Measurements from ENCODE around the gene TBL1XR1. TPM values are rescaled to one million over a fixed set of nuclear protein-coding genes. Genes with fewer than 3 reads are reported as not detected.

Gene TBL1XR1
- total RNA-seq, 1 experiment from 2014 or later = 180 TPM

DNA sequence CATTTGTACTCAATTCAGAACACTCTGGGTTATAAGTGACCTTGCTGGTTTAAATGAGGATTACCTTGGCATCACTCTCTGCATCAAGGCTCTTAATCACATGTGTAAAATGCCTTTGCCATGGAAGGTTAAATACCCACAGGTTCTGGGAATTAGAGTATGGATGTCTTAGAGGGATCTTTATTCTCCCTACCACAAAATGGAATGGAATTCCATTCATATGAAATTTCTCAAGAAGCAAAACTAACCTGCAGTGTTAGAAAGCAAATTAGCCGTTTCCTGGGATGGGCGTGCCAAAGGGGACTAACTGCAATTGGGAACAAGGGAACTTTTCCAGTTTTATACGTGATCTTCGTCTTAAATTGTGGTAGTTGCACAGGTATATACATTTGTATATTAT, 39.8 kb downstream of the TBL1XR1 start (continued):
- TF ChIP-seq RAD21 (IDR thresholded peaks at IDR 0.05; ENCODE audit: low read depth) (no peak), SIN3A (IDR thresholded peaks at IDR 0.05; ENCODE audit: low read depth) (no peak), JUND (IDR thresholded peaks at IDR 0.05) (no peak), TCF7L2 (IDR thresholded peaks at IDR 0.05; ENCODE audit: borderline replicate concordance, extremely low read depth, insufficient read depth, insufficient read length) (no peak), ELF1 (IDR thresholded peaks at IDR 0.05; ENCODE audit: borderline replicate concordance, low read depth) (no peak), ATF3 (IDR thresholded peaks at IDR 0.05) (no peak)

- H3K4me3 ChIP-seq (replicated peaks in 1 of 2; ENCODE audit: low read depth in 1 of 2, low read length in 2 of 2) = no peak overlapping the region
- H3K4me2 ChIP-seq (ENCODE audit: low read length) = no peak overlapping the region
- no peak for TF ChIP-seq SP1 (IDR thresholded peaks at IDR 0.05; ENCODE audit: low read depth)
- no peak for TF ChIP-seq EZH2 (IDR thresholded peaks at IDR 0.05)
- TF ChIP-seq SIN3A (IDR thresholded peaks at IDR 0.05; ENCODE audit: low read depth) = no peak
- no peak for TF ChIP-seq TCF7L2 (IDR thresholded peaks at IDR 0.05; ENCODE audit: borderline replicate concordance, extremely low read depth, insufficient read depth, insufficient read length)
- TF ChIP-seq POLR2A (IDR thresholded peaks at IDR 0.05; ENCODE audit: borderline replicate concordance, extremely low read depth, insufficient read depth, insufficient read length) = no peak
- TF ChIP-seq, protein P1, sequence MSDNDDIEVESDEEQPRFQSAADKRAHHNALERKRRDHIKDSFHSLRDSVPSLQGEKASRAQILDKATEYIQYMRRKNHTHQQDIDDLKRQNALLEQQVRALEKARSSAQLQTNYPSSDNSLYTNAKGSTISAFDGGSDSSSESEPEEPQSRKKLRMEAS (IDR thresholded peaks at IDR 0.05) = no peak
- TF ChIP-seq FOSL1 (IDR thresholded peaks at IDR 0.05; ENCODE audit: low read depth) = no peak
- TF ChIP-seq EGR1 (IDR thresholded peaks at IDR 0.05; ENCODE audit: low read depth) = no peak
- peaks cover 29 to 31% of the 10 kb centered on the region in 2 experiments for H3K4me1 ChIP-seq (ENCODE audit: control insufficient read depth in 1 of 2, insufficient read depth in 2 of 2, low read length in 2 of 2)
- DNase-seq (ENCODE audit: low read depth, low spot score) = no peak
- no peak overlapping the region for H3K27ac ChIP-seq (ENCODE audit: low read depth, low read length)
- RAD21 ChIA-PET (ENCODE audit: low non-redundant PET in 1 of 2, low total read pairs in 2 of 2, uncharacterized antibody in 2 of 2, unreplicated experiment in 2 of 2) = no interaction called here
- POLR2A ChIA-PET = no interaction called here
- H3K9me2 ChIP-seq (ENCODE audit: insufficient read depth) = no peaks in the 10 kb centered on the region
- BruUV-seq (replicated peaks) = no TSS peak
- peaks cover 99% of the 10 kb centered on the region for H3K79me2 ChIP-seq (ENCODE audit: insufficient read depth, low read length)
- ATAC-seq = no peak
- intact Hi-C loops (cut with micrococcal nuclease) = no loop called here
- no peaks in the 10 kb centered on the region for H3K9me3 ChIP-seq (ENCODE audit: control insufficient read depth in 1 of 2, insufficient read depth in 1 of 2, low read depth in 1 of 2, low read length in 2 of 2)
- peaks cover 44% of the 10 kb centered on the region for H4K20me1 ChIP-seq (ENCODE audit: insufficient read depth)
- H2AFZ ChIP-seq (ENCODE audit: low read depth, low read length, poor library complexity, severe bottlenecking) = no peak overlapping the region
- no peaks in the 10 kb centered on the region for H3K27me3 ChIP-seq (ENCODE audit: insufficient read depth, low read length)
- no peaks in the 10 kb centered on the region for H3K36me3 ChIP-seq (ENCODE audit: control insufficient read depth in 1 of 2, insufficient read depth in 2 of 2, low read length in 2 of 2)
- no peak overlapping the region for H3K9ac ChIP-seq (ENCODE audit: low read length)
- CTCF ChIA-PET = no interaction called here
Observed at GRCh38 chr3:177154733-177155132, 42.5 kb downstream of the TBL1XR1 start.

Measured in HCT116 (cell line).